ENCODE measurements around the gene PRKRIP1.
A peak's percentile ranks its signal among the peaks of the same experiment; 100 is the strongest.
"Not testable (repeated sequence)": the region's sequence is repeated elsewhere in the genome, so short reads cannot be mapped to it uniquely, and the experiment has no call there.

The PRKRIP1 gene

DNA sequence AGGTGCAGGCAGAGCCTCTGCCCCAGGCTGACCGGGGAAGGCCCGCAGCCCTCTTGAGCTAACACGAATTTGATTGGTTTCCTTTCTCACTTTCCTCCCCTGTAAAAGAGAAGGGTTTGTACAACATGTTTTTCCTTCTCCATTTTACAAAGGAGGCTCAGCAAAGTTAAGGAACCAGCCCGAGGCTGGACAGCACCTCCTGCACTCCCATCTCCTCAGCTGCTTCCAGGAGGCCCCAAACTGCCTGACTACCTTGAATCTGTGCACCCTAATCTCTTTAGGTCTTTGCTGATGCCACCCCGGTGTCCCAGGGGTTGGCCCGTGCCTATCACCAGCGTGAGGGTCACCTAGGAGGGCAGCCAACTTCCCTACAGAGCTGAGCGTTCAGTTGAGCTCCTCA, 64.3 kb downstream of the PRKRIP1 start:
- DNase-seq, result no peak

DNA sequence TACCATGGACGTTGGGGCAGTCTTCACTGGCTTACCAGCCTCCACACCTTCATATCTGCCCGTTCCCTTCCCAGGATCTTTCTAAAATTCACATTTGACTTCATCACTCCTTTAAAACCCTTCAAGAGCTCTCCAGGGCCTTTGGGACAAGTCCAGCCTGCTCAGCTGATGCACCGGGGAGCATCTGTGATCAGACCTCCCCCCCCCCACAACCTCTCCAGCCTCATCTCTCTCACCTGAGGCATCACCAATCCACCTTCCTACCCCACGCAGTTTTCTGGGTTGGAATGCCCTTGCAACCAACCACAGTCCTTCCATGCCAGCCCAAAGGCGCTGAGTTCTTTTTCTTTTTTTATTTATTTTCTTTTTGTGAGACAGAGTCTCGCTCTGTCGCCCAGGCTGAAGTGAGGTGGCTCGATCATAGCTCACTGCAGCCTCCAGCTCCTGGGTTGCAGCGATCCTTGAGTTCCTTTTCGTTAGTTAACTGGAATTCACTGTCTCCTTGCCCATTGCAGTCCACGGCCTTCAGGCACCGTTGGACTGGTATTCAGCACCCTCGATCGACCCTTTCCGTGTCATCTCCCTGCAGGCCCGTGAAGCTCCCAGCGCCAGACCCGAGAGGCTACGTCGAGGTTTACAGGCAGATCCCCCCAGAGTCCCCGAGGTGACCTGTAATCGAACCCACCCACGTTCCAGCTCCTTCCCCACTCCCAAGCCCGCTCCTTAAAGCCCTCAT, 67.8 kb downstream of the PRKRIP1 start:
- DNase-seq, result no peak

DNA sequence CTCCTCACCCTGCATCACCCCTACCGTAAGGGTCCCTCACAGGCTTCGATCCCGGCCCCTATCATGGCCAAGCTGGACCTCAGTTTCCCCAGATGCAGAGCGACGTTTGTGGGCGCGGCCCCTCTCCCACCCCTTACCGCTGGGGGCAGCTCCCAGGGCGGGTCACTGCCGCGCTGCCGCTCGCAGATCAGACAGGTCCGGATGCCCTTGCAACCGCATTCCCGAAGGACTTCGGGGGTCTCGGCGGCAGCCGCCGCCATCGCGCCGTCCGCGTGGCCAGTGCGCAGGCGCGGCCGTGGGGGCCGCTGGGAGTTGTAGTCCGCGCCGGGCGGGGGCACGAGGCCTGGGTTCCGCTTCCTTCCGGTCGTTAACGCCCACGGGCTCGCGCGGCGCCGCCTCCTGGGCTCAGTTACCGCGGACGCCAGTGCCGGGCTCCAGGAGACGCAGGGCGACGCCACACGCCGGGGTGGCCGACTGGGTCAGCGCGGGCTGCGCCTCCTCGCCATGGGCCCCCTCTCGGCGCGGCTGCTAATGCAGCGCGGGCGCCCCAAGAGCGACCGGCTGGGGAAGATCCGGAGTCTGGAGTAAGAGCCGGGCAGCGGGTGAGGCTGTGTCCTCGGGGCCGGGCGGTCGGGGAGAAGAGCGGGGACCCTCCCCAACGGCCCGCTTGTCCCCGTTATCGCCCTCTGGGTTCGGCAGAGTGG, 68.6 kb downstream of the PRKRIP1 start, which contains the start of the genes ALKBH4 and LRWD1:
Gene ALKBH4 (minus strand): TSS at position 287 of the 704 bp plus-strand sequence. CDS start 27 bp downstream, at position 260.
Gene LRWD1 (plus strand): TSS at position 408 of the 704 bp plus-strand sequence. CDS start 97 bp downstream, at position 505.
- DNase-seq, result peak; percentile 97 to 99

DNA sequence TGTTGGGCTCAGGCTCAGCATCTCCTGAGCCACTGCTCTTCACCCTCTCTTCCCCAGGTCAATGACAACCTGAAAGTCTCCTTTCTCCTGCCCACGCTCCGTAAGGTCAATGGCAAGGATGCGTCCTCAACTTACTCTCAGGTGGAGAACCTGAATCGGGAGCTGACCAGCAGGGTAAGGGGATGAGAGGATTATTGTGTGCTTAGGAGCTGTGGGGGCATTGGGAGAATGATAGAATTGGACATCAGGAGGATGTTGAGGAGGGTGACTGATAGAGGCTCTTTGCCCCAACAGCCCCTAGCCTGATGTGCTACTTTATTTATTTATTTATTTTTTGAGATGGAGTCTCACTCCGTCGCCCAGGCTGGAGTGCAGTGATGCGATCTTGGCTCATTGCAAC, 69.9 kb downstream of the PRKRIP1 start:
- DNase-seq, result no peak

DNA sequence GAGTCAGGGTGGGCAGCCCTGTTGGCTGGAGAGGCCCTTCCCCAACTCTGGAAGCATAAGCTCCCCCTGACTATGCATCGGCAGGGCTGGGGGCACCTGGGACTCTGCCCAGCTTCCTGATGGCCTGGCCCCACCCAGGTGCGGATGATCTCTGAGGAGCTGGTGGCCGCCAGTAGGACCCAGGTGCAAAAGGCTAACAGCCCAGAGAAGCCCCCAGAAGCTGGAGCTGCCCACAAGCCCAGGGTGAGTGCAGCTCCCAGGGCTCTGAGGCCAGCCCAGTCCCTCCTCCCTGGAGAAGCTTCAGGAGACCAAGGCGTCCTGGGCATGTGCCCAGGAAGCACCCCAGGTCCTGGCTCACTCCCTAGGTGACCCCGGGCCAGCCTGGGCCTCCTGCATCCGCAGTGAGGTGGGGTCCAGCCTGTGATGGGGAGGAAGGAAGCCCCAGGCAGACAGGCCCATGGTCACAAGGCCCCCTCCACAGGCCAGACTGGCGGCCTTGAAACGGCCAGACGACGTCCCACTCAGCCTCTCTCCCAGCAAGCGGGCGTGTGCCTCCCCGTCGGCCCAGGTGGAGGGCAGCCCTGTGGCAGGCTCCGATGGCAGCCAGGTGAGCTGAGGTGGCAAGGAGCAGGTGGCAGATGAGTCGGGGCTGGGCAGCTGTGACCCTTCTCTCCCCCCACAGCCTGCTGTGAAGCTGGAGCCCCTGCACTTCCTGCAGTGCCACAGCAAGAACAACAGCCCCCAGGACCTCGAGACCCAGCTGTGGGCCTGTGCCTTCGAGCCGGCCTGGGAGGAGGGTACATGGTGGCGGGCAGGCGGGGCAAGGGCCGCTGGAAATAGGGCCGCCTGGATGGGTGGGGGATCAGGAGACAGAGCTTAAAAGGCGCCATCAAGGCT, 71.7 kb downstream of the PRKRIP1 start:
- no peak for DNase-seq

DNA sequence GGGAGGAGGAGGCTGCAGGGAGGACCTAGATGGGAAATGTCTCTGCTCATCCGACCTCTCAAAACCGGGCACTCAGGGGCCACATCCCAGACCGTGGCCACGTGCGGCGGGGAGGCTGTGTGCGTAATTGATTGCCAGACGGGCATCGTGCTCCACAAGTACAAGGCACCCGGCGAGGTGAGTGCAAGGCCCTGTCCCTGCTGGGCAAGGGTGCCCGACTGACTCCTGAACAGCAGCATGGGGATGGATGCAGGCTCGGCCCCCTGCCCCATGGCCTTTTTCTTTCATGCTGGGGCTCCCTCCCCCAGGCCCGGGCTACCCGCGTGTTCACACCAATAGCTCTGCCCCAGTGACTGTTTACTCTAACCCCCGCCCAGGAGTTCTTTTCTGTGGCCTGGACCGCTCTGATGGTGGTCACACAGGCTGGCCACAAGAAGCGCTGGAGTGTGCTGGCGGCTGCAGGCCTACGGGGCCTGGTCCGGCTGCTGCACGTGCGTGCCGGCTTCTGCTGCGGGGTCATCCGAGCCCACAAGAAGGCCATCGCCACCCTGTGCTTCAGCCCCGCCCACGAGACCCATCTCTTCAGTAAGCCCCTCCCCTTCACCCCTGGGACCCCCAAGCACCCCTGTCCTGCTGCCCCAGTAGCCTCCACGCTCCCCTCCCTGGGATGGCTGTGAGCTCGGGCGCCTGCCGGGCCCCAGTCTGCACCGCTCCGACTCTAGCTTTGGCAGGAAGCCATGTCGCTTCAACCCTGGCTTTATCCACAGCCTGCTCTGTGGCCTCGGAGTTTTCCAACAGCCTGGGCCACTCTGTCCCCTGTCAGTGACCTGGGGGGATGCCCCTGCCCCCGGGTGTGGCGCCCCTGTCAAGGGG, 72.6 kb downstream of the PRKRIP1 start:
- no peak for DNase-seq

DNA sequence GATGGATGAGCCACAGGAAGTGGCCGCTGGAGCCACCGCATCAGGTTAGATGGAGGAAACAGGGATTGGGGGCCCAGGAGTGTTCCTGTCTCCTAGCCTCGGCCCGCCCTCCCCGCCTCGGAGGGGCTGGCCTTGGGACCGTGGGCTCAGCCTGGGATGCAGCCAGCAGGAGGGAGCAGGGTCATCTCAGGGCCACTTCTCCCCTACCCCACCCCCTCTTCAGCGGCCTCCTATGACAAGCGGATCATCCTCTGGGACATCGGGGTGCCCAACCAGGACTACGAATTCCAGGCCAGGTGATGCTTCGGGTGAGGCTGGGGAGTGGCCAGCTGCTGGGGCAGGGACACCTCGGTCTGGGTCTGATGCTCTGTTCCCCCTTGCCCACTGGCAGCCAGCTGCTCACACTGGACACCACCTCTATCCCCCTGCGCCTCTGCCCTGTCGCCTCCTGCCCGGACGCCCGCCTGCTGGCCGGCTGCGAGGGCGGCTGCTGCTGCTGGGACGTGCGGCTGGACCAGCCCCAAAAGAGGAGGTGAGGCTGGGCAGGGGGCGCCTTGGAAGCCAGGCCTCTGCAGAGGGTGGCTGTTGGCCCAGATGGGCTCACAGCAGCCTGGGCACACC, 73.3 kb downstream of the PRKRIP1 start:
- no peak for DNase-seq

DNA sequence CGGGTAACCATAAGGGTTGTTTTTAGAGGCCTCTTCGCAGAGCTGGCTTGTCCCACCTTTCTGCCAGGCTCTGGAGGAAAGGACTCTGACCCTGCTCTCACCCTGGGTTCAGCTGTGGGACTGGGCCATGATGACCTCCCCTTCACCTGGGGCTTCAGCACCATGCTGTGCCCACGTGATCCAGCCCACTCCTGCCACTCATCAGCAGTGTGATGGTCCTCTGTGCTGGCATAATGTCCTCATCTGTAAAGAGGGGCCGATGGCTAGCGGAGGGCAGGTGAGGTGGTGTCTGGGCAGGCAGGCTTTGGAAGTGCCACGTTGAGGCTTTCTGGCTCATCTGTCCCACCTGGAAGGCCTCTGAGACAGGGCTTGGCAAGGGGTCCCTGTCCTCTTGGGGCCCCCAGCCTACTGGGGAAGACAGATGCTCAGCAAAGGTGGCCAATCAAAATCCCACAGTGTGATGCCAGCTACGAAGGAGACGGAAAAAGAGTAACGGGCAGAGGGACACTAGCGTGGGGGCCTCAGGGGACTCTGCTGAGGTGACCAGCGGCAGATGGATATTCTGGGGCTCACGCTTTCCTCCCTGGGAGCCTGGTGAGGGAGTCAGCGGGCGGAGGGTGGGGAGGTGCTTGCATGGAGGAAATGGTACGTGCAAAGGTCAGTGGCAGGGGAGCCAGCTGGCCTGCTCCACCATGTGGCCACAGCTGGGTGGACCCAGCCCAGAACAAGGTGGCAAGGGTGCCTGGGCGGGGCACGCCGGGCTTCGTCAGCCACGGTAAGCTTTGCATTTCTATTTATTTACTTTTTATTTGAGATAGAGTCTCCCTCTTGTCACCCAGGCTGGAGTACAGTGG, 74.0 kb downstream of the PRKRIP1 start:
- DNase-seq, result no peak

DNA sequence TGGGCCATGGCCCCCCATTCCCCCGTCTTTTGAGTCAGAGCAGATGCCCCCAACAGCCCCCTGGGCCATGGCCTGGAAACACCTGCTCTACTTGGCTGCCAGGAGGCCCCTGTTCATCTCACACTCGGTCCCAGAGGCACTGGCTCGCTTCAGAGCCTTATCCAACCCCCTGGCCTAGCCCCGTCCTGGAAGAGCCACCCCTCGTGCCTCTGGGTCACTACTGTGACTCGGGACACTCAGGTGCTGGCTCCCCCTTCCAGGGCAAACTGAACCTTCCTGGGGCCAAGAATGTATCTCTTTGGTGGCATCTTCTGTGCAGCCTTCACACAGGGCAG, 75.6 kb downstream of the PRKRIP1 start:
- DNase-seq, result no peak

DNA sequence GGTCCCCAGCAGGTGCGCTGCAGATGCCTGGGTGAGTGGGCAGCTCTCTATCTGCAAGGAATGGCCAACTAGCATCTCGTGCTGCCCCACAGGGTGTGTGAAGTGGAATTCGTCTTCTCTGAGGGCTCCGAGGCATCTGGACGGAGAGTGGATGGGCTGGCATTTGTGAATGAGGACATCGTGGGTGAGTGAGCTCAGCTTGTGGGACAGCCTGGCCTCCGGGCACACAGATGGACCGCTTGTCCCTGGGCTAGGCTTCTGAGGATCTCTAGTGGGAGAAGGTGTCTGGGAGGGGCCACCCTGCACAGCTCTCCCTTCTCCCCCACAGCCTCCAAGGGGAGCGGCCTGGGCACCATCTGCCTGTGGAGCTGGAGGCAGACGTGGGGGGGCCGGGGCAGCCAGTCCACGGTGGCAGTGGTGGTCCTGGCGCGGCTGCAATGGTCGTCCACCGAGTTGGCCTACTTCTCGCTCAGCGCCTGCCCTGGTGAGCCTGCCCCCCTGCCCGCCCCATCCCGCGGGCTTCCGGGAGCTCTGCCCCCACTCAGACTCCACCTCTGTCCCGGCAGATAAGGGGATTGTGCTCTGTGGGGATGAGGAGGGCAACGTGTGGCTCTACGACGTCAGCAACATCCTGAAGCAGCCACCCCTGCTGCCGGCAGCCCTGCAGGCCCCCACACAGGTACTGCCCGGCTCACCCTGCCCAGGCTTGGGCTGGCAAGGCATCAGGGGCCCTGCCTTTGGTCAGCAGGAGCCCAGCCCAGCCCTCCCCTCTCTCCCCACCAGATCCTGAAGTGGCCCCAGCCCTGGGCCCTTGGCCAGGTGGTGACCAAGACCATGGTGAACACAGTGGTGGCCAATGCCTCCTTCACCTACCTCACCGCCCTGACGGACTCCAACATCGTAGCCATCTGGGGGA, 76.2 kb downstream of the PRKRIP1 start:
- no peak for DNase-seq

DNA sequence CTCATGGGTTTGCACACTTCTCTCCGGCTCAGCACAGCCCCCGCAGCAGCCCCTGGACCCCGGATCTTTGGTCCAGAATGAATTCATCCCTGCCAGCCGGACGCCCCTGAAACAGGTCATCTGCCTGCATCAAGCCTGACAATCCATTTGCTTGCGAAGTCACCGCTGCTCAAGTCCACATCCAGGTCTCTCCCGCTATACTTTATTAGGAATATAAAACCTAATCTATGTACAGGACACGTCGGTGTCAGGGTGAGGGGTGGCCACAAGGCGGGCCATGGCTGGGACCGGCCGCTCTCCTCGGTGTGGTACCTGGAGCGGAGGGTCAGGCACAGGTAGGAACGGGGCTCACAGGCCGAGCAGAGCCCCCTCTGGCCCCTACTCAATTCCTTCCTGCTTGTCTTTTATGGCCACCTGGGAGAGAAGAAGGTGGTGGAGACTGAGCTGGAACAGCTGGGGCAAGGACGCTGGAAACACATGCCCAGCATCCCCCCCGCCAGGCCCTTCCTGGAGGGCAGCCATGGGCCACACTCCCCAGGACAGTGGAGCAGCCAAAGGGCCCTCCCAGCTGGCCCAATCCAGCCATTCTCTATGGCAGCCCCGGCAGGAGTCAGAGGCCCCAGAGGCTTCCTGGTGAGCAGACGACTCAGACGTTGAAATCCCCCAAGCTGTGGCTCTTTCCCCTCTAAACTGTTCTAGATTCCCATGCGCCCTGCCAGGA, 77.3 kb downstream of the PRKRIP1 start:
- DNase-seq, result no peak

DNA sequence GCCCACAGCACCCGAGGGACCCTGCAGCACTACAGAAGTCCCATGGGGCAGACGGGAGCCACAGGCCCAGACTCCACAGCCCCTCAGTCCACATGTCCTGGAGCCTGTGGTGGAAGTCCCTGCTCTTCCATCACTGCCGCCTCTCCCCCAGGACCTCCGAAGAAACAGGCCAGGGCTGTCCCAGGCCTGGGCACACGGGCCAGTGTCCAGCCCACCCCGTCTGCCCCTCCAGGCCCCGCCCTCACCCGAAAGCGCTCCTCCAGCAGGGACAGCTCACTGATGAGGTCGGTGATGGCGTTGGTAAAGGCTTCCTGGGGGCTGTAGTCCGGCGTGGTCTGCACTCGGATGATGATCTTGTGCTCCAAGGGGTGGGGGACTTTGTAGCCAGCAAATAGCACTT, 78.0 kb downstream of the PRKRIP1 start:
- DNase-seq, result not testable (repeated sequence)

DNA sequence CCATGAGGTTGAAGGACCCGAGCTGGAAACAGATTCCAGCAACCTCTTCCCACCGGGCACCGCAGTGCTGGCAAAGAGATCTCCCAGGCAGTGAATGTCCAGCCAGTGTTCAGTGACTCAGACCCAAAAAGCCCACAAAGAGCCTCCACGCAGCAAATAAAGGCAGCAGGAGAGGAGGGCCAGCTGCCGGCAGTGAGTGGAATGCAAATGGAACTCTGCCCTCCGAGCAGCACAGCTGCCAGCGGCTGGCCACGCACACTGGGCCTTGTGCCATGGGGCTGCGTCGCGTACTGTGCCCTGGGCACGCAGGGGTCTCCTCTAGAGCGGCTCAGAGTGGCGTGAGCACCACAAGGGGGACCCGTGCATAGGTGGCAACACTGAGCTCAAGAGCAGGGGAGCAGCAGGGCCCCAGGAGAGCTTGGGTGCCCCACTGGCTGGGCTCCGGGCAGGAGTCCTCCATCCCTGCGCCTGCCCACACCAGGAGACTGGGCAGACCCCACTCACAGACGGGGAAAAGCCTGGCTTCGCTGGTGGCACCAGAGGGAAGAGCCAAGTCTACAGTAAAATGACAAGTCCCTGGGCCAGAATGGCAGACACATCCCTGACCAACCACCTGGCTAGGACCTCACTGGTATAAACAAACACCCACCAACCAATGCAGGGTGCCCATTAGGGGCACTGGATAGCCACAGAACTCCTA, 78.7 kb downstream of the PRKRIP1 start:
- DNase-seq, result not testable (repeated sequence)
